Spleen (tissue), 7 donors: ENCODE data around the gene TPM1.

Experiments
- POLR2A ChIP-seq, 3 donors: fragments of 450-650 bp; IDR thresholded peaks; one replicate each; pipeline ENCODE4 v1.5.1; 2017; ENCODE audit warnings: antibody characterized with exemption in 3 of 3, mild to moderate bottlenecking in 1 of 3
- TF ChIP-seq, protein P1 (sequence below), 11 experiments: fragments of 200-600 bp in 7 of 11; fragments of 450-650 bp in 4 of 11; sonication (generic) in 4 of 11; IDR thresholded peaks in 8 of 11; conservative IDR thresholded peaks in 3 of 11; 1 replicate in 7 of 11; 2 replicates in 4 of 11; pipeline versions ENCODE4 v1.4.0 to v1.8.0; 2016 to 2021; ENCODE audit warnings: antibody characterized with exemption in 11 of 11, inconsistent platforms in 4 of 11, mild to moderate bottlenecking in 1 of 11
- donor health status: DM: no; HTN: no; CAD: no; lungs with moderate emphysema.
- donor health status: DM: no; HTN: no; CAD: no.
- donor health status: DM: no; HTN: no; CAD: no.

DNA sequence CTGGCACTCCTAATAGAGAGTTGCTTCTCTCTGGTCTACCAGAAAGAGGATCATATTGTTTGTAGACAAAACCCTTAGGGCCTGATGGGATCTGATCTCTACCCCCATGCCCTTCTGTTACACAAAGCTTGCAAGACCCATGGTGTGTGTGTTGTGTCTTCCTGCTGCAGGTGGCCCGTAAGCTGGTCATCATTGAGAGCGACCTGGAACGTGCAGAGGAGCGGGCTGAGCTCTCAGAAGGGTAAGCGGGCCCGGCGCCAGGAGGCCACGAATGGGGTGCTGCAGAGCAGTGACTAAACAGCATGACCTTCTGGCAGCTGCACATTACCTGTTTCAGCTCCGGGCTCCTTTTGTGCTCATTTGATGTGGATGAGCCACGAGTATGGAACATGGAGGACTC lies 18.2 kb downstream of the TPM1 start:
- TF ChIP-seq, protein P1, sequence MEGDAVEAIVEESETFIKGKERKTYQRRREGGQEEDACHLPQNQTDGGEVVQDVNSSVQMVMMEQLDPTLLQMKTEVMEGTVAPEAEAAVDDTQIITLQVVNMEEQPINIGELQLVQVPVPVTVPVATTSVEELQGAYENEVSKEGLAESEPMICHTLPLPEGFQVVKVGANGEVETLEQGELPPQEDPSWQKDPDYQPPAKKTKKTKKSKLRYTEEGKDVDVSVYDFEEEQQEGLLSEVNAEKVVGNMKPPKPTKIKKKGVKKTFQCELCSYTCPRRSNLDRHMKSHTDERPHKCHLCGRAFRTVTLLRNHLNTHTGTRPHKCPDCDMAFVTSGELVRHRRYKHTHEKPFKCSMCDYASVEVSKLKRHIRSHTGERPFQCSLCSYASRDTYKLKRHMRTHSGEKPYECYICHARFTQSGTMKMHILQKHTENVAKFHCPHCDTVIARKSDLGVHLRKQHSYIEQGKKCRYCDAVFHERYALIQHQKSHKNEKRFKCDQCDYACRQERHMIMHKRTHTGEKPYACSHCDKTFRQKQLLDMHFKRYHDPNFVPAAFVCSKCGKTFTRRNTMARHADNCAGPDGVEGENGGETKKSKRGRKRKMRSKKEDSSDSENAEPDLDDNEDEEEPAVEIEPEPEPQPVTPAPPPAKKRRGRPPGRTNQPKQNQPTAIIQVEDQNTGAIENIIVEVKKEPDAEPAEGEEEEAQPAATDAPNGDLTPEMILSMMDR (IDR thresholded peaks at IDR 0.05 in 8 of 11, conservative IDR thresholded peaks at IDR 0.05 in 3 of 11) = no peak
- TF ChIP-seq POLR2A (IDR thresholded peaks at IDR 0.05) = no peak
